ENCODE measurements around the gene SLC28A1.

Gene SLC28A1

DNA sequence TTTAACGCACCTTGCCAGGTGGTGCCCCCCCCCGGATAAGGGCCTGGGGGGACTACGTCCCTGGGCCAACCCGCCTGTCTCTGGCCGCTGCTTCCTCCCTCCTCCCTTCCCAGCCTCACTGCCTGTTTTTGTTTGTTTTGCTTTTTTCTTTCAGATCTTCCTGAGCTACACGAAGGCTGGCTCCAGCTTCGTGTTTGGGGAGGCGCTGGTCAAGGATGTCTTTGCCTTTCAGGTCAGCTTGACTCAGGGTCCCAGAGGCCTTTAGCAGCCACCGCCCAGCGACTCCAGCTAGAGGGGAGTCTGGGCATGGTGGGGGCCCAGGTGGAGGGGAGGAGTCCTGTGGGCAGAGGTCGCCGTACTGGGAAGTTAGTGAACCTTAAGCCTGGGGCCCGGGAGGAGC is 24.1 kb downstream of the SLC28A1 start:
- no peak for DNase-seq (ENCODE audit: low read depth)
- no peak overlapping the region for H3K4me3 ChIP-seq (ENCODE audit: low read depth, low read length)
- TF ChIP-seq, protein P1, sequence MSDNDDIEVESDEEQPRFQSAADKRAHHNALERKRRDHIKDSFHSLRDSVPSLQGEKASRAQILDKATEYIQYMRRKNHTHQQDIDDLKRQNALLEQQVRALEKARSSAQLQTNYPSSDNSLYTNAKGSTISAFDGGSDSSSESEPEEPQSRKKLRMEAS (IDR thresholded peaks at IDR 0.05; ENCODE audit: low read depth, low read length), result no peak
- TF ChIP-seq MYC (IDR thresholded peaks at IDR 0.05; ENCODE audit: low read depth, low read length) (no peak), POLR2A (IDR thresholded peaks at IDR 0.05; ENCODE audit: extremely low read depth, insufficient read length) (no peak)
- TF ChIP-seq, protein P2, sequence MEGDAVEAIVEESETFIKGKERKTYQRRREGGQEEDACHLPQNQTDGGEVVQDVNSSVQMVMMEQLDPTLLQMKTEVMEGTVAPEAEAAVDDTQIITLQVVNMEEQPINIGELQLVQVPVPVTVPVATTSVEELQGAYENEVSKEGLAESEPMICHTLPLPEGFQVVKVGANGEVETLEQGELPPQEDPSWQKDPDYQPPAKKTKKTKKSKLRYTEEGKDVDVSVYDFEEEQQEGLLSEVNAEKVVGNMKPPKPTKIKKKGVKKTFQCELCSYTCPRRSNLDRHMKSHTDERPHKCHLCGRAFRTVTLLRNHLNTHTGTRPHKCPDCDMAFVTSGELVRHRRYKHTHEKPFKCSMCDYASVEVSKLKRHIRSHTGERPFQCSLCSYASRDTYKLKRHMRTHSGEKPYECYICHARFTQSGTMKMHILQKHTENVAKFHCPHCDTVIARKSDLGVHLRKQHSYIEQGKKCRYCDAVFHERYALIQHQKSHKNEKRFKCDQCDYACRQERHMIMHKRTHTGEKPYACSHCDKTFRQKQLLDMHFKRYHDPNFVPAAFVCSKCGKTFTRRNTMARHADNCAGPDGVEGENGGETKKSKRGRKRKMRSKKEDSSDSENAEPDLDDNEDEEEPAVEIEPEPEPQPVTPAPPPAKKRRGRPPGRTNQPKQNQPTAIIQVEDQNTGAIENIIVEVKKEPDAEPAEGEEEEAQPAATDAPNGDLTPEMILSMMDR (IDR thresholded peaks at IDR 0.05; ENCODE audit: low read depth, low read length), result no peak

DNA sequence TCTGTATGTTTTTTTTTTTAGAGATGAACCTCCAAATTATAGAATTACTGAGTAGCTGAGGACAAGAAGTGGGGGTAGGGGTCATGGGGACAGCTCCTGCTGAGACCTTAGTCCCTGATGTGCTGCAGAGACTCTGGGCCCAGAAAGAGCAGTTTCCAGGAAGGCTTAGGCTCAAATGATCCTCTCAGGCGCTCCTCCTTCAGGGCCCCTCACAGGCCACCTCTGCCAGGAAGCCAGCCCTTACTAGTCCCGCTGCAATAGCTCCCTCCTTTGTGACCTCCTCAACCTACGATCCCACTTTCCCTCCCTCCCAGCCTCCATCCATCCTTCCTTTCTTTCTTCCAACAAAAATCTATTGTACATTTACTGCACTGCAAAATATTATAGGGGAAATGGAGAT is 24.6 kb downstream of the SLC28A1 start:
- TF ChIP-seq, protein P1 (IDR thresholded peaks at IDR 0.05; ENCODE audit: low read depth, low read length), result no peak
- TF ChIP-seq POLR2A (IDR thresholded peaks at IDR 0.05; ENCODE audit: extremely low read depth, insufficient read length) (no peak), MYC (IDR thresholded peaks at IDR 0.05; ENCODE audit: low read depth, low read length) (no peak)
- TF ChIP-seq, protein P2 (IDR thresholded peaks at IDR 0.05; ENCODE audit: low read depth, low read length), result no peak
- DNase-seq (ENCODE audit: low read depth), result no peak
- no peak overlapping the region for H3K4me3 ChIP-seq (ENCODE audit: low read depth, low read length)

DNA sequence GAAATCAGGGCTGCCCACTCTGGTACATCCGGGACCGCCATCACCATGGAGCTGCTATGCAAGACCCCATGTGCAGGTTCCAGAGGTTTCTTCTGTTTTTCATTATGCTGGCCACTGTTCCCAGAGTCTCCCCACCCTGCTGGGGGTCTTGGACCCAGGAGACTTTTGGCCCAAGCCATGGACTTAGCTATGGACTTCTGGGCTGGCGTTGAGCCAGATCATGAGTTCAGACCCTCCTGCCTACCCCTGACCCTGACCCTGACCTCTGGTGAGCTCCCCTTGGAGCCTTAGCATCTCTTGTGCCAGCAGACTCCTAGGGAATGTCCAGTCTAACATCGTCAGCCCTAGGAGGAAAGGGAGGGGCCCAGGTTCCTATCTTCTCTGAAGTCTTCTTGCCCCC is 25.3 kb downstream of the SLC28A1 start:
- H3K4me3 ChIP-seq (ENCODE audit: low read depth, low read length), result no peak overlapping the region
- TF ChIP-seq, protein P2 (IDR thresholded peaks at IDR 0.05; ENCODE audit: low read depth, low read length), result no peak
- TF ChIP-seq POLR2A (IDR thresholded peaks at IDR 0.05; ENCODE audit: extremely low read depth, insufficient read length) (no peak), MYC (IDR thresholded peaks at IDR 0.05; ENCODE audit: low read depth, low read length) (no peak)
- TF ChIP-seq, protein P1 (IDR thresholded peaks at IDR 0.05; ENCODE audit: low read depth, low read length), result no peak
- no peak for DNase-seq (ENCODE audit: low read depth)

DNA sequence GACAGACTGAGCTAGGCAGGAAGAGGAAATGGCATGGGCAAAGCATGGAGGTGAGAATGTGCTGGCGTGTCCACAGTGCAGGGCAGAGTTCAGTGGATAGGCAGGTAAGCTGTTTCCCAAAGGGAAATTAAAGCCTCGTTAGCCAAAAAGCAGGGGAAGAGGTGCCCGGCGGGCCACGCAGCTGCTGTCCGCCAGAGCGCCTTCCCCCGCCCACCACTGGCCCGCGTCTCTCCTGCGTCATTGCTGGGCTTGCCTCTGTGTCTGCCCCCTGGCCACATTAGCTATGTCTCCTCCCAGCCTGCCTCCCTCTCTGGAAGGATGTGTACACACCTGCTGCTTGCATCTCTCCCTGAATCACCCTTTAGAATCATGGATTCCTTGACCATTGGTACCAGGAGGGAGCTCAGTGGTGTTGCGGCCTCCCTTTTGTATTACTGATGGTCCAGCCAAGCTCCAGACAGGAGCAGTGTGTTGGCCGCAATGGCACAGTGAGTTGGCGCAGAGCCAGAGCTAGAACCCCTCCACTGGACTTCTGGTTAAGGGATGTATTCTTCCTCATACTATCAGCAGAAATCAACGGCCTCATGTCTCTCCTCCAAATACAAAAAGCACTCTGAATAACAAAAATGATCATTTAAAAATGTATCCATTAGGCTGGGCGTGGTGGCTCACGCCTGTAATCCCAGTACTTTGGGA is 26.6 kb downstream of the SLC28A1 start:
- DNase-seq (ENCODE audit: low read depth), result no peak
- TF ChIP-seq, protein P1 (IDR thresholded peaks at IDR 0.05; ENCODE audit: low read depth, low read length), result no peak
- no peak for TF ChIP-seq MYC (IDR thresholded peaks at IDR 0.05; ENCODE audit: low read depth, low read length)
- no peak for TF ChIP-seq POLR2A (IDR thresholded peaks at IDR 0.05; ENCODE audit: extremely low read depth, insufficient read length)
- TF ChIP-seq, protein P2 (IDR thresholded peaks at IDR 0.05; ENCODE audit: low read depth, low read length), result no peak
- no peak overlapping the region for H3K4me3 ChIP-seq (ENCODE audit: low read depth, low read length)

DNA sequence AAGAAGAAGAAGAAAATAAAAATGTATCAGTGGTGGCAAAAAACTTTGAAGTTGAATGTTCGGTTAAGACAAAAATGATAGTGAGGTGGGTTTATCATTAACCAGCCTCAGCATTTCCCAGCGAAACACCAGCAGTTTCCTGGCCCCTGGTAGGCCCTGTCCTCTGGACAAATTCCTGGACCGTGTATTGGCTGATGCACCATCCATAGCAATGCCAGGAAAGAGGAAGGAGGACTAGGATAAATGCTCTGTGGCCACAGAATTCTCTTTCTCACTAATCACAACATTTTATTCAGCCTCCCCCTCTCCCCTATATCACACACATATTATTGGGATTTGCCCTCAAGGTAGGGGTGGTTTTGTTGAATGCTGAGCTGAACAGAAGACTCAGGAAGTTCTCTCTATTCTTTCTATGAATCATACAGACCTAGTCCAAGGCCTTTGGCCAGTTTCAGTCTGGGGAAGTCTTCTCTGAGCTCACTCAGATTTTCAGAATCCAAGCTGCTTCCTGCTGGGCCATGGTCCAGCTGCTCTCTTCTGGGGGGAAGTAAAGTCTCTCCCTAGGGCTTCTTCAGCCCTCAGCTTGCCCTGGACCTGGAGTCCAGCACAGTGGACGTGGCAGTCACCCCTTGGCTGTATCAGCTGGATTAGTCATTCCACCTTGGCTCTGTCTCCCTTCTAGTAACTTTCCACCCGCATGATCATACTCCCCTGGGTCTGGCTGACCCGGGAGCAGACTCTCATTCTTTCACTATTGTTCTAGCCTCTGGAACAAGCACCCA is 27.6 kb downstream of the SLC28A1 start:
- DNase-seq (ENCODE audit: low read depth), result no peak
- no peak for TF ChIP-seq POLR2A (IDR thresholded peaks at IDR 0.05; ENCODE audit: extremely low read depth, insufficient read length)
- TF ChIP-seq, protein P1 (IDR thresholded peaks at IDR 0.05; ENCODE audit: low read depth, low read length), result no peak

DNA sequence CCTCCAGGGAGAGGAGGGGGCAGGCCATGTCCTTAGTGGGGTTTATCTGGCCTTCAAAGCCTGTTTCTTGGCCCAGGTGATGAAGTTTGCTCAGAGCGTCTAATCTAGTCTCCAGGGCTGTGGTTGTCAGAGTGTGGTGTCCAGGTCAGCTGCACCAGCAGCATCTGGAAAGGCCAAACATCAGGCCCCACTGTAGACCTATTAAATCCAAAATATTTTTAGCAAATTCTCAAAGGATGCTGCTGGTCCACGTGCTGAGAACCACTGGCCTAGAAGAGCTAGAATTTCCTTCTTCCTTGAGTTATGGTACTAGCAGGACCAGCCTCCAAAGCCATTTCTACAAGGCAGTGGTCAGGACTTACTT is 28.9 kb downstream of the SLC28A1 start:
- DNase-seq (ENCODE audit: low read depth), result no peak
- TF ChIP-seq MYC (IDR thresholded peaks at IDR 0.05; ENCODE audit: low read depth, low read length), result no peak
- TF ChIP-seq, protein P2 (IDR thresholded peaks at IDR 0.05; ENCODE audit: low read depth, low read length), result no peak
- no peak for TF ChIP-seq POLR2A (IDR thresholded peaks at IDR 0.05; ENCODE audit: extremely low read depth, insufficient read length)
- TF ChIP-seq, protein P1 (IDR thresholded peaks at IDR 0.05; ENCODE audit: low read depth, low read length), result no peak

More for the DNA sequence above, 27.6 kb downstream of the SLC28A1 start:
- H3K4me3 ChIP-seq (ENCODE audit: low read depth, low read length), result no peak overlapping the region

More for the DNA sequence above, 28.9 kb downstream of the SLC28A1 start:
- no peak overlapping the region for H3K4me3 ChIP-seq (ENCODE audit: low read depth, low read length)
